MCF 10A (cell line): ENCODE measurements around the gene ZNF423. TPM values are rescaled to one million over a fixed set of nuclear protein-coding genes. Genes with fewer than 3 reads are reported as not detected.
A peak's percentile ranks its signal among the peaks of the same experiment; 100 is the strongest.

Experiments used
- BruUV-seq: library from RNA; stranded (reverse); fragments of 400-500 nt; replicated peaks from 2 replicates; lab custom pipeline; 2021; lab: Mats Ljungman, UMichigan
- CTCF ChIA-PET: fragments of 300-600 bp; sonication (Branson Sonifier 250); formaldehyde crosslinking; extraction: SDS; loops from one replicate; lab custom pipeline; 2021; ENCODE audit warnings: antibody characterized with exemption, inconsistent platforms; lab: Yijun Ruan, JAX
- POLR2A ChIA-PET: fragments of 300-600, 350-650 bp; sonication (Branson Sonifier 250); formaldehyde crosslinking; extraction: SDS; loops from one replicate; lab custom pipeline; 2020; ENCODE audit warnings: antibody characterized with exemption, inconsistent platforms; lab: Yijun Ruan, JAX
- DNase-seq: peaks from one replicate; pipeline ENCODE4 v3.0.0-alpha.2; 2018; ENCODE audit not compliant: unreplicated experiment
- H3K27ac Mint-ChIP-seq: one replicate; pipeline ENCODE4 v1.8.0; 2022; ENCODE audit warnings: mild to moderate bottlenecking, low read depth, mixed read lengths; ENCODE audit not compliant: unreplicated experiment
- H3K27me3 Mint-ChIP-seq: one replicate; pipeline ENCODE4 v1.8.0; 2022; ENCODE audit warnings: mixed read lengths; ENCODE audit not compliant: insufficient read depth, unreplicated experiment
- H3K36me3 Mint-ChIP-seq: one replicate; pipeline ENCODE4 v1.8.0; 2022; ENCODE audit warnings: mild to moderate bottlenecking, moderate library complexity, mixed read lengths; ENCODE audit not compliant: insufficient read depth, unreplicated experiment
- H3K4me1 Mint-ChIP-seq: one replicate; pipeline ENCODE4 v1.8.0; 2022; ENCODE audit warnings: mixed read lengths; ENCODE audit not compliant: insufficient read depth, unreplicated experiment
- H3K4me3 Mint-ChIP-seq: one replicate; pipeline ENCODE4 v1.8.0; 2022; ENCODE audit warnings: mild to moderate bottlenecking, moderate library complexity, mixed read lengths; ENCODE audit not compliant: unreplicated experiment
- H3K9me3 Mint-ChIP-seq: one replicate; pipeline ENCODE4 v1.8.0; 2022; ENCODE audit warnings: mixed read lengths; ENCODE audit not compliant: unreplicated experiment
- intact Hi-C: fragments of 100-400 bp; cut with micrococcal nuclease; formaldehyde crosslinking; loops from 2 replicates; pipeline ENCODE4 v1.14.1; 2022
- total RNA-seq: library from RNA; stranded (reverse); gene quantifications from 2 replicates; pipeline ENCODE4 v1.2.3, GENCODE V29; 2022
- TF ChIP-seq, protein P1 (sequence below): fragments of 200-600 bp; IDR thresholded peaks from one replicate; pipeline ENCODE4 v1.8.0; 2022; ENCODE audit warnings: antibody characterized with exemption, mild to moderate bottlenecking; ENCODE audit not compliant: unreplicated experiment

Gene ZNF423
- total RNA-seq, 1 experiment from 2014 or later = not detected

DNA sequence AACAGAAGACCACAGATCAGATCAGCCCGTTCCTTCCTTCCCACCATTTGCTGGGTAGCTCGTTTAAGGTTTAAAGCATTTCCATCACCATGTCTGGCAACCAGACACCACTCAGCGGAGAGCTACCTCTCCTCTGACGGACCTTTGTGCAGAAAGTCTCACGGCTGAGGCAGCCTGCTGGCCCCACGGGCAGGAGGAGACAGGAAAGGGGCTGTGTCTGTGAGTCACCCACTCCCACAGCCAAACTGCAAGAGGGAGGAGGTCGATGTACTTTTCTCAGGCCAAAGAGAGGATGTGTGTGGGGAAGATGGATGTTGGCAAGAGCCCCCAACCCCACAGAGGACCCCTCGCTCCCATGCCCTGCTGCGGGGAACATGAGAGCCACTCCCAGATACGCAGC, 92.1 kb downstream of the ZNF423 start:
- Mint-ChIP-seq H3K27me3 (peaks cover 25% of the 10 kb centered on the region), H3K36me3 (no peaks in the 10 kb centered on the region), H3K9me3 (no peaks in the 10 kb centered on the region), H3K4me1 (no peaks in the 10 kb centered on the region), H3K4me3 (no peak overlapping the region), H3K27ac (no peak overlapping the region)
- no TSS peak for BruUV-seq
- no peak for DNase-seq
- TF ChIP-seq, protein P1, sequence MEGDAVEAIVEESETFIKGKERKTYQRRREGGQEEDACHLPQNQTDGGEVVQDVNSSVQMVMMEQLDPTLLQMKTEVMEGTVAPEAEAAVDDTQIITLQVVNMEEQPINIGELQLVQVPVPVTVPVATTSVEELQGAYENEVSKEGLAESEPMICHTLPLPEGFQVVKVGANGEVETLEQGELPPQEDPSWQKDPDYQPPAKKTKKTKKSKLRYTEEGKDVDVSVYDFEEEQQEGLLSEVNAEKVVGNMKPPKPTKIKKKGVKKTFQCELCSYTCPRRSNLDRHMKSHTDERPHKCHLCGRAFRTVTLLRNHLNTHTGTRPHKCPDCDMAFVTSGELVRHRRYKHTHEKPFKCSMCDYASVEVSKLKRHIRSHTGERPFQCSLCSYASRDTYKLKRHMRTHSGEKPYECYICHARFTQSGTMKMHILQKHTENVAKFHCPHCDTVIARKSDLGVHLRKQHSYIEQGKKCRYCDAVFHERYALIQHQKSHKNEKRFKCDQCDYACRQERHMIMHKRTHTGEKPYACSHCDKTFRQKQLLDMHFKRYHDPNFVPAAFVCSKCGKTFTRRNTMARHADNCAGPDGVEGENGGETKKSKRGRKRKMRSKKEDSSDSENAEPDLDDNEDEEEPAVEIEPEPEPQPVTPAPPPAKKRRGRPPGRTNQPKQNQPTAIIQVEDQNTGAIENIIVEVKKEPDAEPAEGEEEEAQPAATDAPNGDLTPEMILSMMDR = no peak
- intact Hi-C loops = no loop called here
- CTCF ChIA-PET = interaction anchor here (0.7 kb wide), 1 partner anchor 451 kb away, joined by 3 read pairs; no protein-coding TSS in a partner anchor
- POLR2A ChIA-PET = no interaction called here

DNA sequence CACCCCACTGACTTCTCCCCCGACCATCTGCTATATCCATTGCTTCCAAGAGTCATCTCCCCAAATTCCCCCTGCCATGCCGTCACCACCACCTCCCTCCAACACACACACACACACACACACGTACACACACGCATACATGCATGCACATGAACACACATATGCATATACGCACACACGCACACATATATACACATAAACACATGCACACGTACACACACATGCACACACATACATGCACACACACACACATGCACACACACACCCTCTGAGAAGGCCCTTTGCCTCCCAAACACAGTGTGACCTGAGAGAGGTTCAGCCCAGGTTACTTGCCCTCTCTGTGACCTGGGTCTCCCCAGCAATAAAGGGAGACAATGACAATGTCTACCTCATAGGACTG, 95.1 kb downstream of the ZNF423 start:
- DNase-seq = no peak
- TF ChIP-seq, protein P1 = no peak
- Mint-ChIP-seq H3K9me3 (no peaks in the 10 kb centered on the region), H3K27me3 (peaks cover 41% of the 10 kb centered on the region), H3K36me3 (no peaks in the 10 kb centered on the region), H3K27ac (no peak overlapping the region), H3K4me3 (no peak overlapping the region), H3K4me1 (no peaks in the 10 kb centered on the region)
- ChIA-PET POLR2A (no interaction called here), CTCF (no interaction called here)
- BruUV-seq = no TSS peak
- intact Hi-C loops = no loop called here

DNA sequence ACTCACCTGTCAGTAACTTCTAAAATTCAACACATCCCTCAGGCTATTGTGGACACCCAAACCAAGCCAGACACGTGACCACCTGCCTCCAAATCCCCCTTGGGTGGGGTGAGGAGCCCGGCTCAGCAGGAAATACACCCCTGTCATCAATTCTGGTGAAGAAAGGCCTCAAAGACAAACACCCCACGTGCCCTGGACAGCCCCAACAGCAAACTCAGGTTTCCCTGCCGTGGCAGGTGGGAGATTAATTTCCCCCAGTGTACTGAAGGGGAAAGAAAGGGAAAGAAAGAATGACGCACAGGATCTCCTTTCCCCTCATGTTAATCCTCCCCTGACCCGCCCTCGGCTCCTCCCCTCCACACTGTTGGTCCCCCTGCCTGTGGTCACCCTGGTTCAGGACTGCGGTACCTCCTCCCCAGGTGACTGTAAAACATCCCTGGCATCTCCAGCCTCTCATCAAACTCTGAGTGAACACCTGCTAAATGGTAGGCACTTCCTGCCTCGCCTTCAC, 98.3 kb downstream of the ZNF423 start:
- intact Hi-C loops = loop anchor here (5.0 kb wide), 1 partner anchor 150 kb away; no protein-coding TSS in a partner anchor
- H3K27ac Mint-ChIP-seq = no peak overlapping the region
- ChIA-PET POLR2A (interaction anchor here (0.7 kb wide), 1 partner anchor 27 kb away, joined by 3 read pairs; no protein-coding TSS in a partner anchor), CTCF (interaction anchor here (0.6 kb wide), 1 partner anchor 1701 kb away, joined by 3 read pairs; no protein-coding TSS in a partner anchor)
- H3K36me3 Mint-ChIP-seq = no peaks in the 10 kb centered on the region
- DNase-seq = no peak
- H3K27me3 Mint-ChIP-seq = peaks cover 52% of the 10 kb centered on the region
- no peak overlapping the region for H3K4me3 Mint-ChIP-seq
- H3K4me1 Mint-ChIP-seq = no peaks in the 10 kb centered on the region
- BruUV-seq = no TSS peak
- TF ChIP-seq, protein P1 = no peak
- no peaks in the 10 kb centered on the region for H3K9me3 Mint-ChIP-seq

DNA sequence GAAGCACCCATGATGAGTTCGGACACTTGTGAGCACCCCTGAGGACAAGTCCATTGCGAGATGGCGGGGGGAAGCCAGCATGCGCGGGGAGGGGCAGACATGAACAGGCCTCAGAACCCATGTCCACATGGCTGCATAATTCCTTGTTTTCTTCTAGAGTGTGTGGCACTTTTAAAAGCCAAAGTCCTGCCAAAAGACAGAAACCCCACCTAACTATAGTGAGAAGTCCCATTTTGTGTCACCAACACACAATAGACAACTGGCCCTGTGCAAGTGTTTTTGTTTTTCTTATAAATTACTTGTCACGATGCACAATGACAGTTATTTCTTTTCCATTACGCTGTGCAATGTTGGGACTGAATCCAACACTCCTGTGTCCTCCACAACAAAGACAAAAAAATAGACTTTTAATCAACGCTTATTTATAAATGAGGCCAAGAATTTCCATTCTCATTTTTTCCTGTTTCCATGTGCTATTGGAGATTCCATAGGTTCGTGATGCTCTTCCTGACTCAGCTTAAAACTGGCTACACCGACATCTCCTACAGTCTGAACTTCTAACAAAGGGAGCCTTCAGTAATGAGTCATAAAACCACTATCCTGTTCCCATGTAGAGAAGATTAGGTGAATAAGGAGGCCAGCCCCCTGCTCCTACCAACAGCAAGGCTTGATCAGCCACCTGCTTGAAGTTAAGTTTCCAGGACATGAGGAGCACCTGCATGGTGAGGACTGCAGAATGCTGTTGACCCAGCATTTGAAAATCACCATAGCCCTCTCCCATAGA, 98.9 kb downstream of the ZNF423 start:
- no peaks in the 10 kb centered on the region for H3K4me1 Mint-ChIP-seq
- BruUV-seq = no TSS peak
- H3K36me3 Mint-ChIP-seq = no peaks in the 10 kb centered on the region
- ChIA-PET POLR2A (interaction anchor here (0.7 kb wide), 1 partner anchor 28 kb away, joined by 3 read pairs; no protein-coding TSS in a partner anchor), CTCF (interaction anchor here (0.8 kb wide), 1 partner anchor 348 kb away, joined by 3 read pairs; no protein-coding TSS in a partner anchor)
- TF ChIP-seq, protein P1 = no peak
- DNase-seq = peak; percentile 9
- intact Hi-C loops = loop anchor here (5.0 kb wide), 1 partner anchor 150 kb away; no protein-coding TSS in a partner anchor
- H3K9me3 Mint-ChIP-seq = no peaks in the 10 kb centered on the region
- no peak overlapping the region for H3K27ac Mint-ChIP-seq
- no peak overlapping the region for H3K4me3 Mint-ChIP-seq
- H3K27me3 Mint-ChIP-seq = peaks cover 58% of the 10 kb centered on the region
